ENCODE measurements around the gene GREB1.

GRCh38 chr2:11535899-11536344, 2.1 kb downstream of the GREB1 start:
- TF ChIP-seq ARNT (IDR thresholded peaks at IDR 0.05) (no peak), L3MBTL2 (conservative IDR thresholded peaks at IDR 0.05) (no peak), SUZ12 (IDR thresholded peaks at IDR 0.05) (no peak), FOXA1 (IDR thresholded peaks at IDR 0.05) (no peak), ZNF384 (IDR thresholded peaks at IDR 0.05) (no peak), SP1 (IDR thresholded peaks at IDR 0.05) (no peak), FOXK2 (IDR thresholded peaks at IDR 0.05) (no peak), HDGF (IDR thresholded peaks at IDR 0.05; ENCODE audit: borderline replicate concordance) (no peak), PKNOX1 (IDR thresholded peaks at IDR 0.05) (no peak), BHLHE40 (IDR thresholded peaks at IDR 0.05; ENCODE audit: borderline replicate concordance) (no peak), TARDBP (IDR thresholded peaks at IDR 0.05) (no peak), FOXM1 (IDR thresholded peaks at IDR 0.05; ENCODE audit: borderline replicate concordance) (no peak)

Data from HEK293T (cell line).